ENCODE measurements around the gene IGFBP1.

IGFBP1 gene

DNA sequence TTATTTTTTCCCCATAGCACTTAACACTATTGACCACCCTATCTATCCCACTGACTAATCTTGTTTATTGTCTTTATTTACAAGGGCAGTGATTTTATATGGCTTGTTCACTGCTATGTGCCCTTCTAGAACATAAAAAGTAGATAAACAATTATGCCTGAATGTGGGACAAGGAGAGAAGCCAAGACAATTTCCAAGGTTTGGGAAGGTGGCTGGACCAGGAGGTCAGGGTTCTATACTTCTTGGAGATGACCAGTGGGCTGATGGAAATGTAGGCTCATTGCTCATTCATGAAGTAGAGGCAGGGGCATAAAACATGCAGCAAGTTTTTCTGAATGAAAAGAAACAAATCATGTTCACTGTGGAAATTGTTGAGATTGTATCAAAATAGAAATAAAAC lies 21.3 kb downstream of the IGFBP1 start:
- FAIRE-seq: no peak

DNA sequence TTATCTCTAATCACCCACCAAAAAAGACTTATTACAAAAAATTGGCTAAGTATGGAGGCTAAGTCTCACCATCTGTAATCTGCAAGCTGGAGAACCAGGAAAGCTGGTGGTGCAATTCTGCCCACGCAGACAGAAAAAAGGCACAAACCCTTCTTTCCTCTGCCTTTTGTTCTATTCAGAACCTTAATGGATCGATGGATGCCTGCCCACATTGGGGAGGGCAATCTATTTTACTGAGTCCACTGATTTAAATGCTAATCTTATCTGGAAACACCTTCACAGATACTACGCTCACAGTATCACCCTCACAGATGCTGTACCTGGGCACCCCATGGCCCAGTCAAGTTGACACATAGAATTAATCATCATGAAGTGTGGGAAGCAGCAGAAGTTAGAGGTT lies 22.6 kb downstream of the IGFBP1 start:
- no peak for FAIRE-seq

DNA sequence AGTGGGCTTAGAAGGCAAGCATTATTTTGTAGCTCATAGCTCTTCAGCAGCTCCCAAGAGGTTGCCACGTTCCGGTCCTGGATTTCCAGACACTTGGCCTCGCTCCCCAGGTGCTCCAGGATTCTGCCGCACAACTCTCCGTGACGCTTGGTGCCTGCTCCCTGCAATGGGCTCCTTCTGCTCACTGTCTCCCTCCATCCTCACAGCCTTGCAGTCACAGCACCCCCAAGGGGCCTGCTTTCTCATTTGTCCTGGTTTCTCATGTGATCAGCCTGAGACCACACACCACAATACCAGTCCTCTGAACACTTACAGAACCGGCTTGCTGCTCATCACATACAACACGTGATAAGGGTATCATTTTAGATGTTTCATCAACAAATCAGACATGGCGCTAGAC lies 23.0 kb downstream of the IGFBP1 start:
- no peak for FAIRE-seq

GRCh38 chr7:45912972-45913371 lies 24.7 kb downstream of the IGFBP1 start:
- no peak for FAIRE-seq

DNA sequence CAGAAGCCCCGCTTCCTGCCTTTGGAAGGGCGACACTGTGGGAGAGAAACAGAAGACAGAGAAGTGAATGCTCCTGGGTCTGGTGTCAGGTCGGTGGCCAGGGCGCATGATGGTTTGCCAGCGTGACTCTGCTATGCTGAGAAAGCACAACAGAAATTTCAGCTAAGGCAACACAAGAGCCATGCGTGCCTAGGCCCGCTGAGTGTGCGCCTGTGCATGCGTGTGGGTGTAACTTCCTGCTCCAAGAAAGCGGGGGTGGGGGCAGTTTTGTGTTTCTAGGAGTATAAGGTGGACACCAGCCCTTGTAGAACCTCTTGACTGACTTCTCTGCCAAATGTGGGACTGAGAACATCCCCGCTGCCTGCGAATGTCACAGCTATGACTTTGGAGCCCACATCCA lies 26.6 kb downstream of the IGFBP1 start:
- FAIRE-seq: no peak

DNA sequence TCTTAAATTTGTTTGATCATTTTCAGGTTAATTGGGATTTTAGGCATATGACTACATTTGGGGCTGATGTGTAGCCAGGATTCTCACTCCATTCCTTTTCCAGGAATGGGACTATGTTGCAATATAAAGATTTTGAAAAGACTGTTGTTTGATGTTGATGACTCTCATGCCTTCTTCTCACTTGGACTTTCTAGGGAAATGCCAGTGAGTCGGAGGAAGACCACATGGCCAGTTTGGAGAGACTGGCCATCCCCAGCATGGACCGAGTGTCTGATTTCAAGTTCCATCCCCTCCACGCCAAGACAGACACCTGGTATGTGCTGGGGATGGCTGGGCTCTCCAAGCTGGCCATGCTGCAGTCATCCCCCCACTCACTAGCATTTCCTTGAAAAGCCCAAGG lies 27.3 kb downstream of the IGFBP1 start:
- FAIRE-seq: no peak

GRCh38 chr7:45917064-45917463 lies 28.8 kb downstream of the IGFBP1 start:
- FAIRE-seq: no peak

GRCh38 chr7:45917658-45918057 lies 29.4 kb downstream of the IGFBP1 start:
- no peak for FAIRE-seq

DNA sequence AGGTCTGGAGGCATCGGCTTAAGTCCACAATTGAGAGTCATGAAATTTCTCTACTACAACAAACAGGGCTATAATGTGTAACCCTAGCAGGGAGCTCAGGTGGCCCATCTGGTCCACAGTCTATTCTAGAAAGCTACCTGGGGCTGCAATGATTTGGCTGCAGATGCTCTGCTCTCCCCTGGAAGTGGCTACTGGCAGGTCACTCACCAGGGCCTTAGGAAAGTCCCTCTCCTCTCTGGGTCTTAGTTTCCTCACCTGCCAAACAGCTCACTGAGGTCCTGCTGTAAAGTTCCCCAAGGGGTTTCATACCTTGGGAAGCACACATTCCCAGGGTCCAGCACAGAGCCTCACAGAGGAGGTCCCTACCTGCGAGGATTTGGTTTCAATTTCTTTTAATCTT lies 30.3 kb downstream of the IGFBP1 start:
- no peak for FAIRE-seq

- no peak for FAIRE-seq
These were observed 31.0 kb downstream of the IGFBP1 start for GRCh38 chr7:45919231-45919784.

DNA sequence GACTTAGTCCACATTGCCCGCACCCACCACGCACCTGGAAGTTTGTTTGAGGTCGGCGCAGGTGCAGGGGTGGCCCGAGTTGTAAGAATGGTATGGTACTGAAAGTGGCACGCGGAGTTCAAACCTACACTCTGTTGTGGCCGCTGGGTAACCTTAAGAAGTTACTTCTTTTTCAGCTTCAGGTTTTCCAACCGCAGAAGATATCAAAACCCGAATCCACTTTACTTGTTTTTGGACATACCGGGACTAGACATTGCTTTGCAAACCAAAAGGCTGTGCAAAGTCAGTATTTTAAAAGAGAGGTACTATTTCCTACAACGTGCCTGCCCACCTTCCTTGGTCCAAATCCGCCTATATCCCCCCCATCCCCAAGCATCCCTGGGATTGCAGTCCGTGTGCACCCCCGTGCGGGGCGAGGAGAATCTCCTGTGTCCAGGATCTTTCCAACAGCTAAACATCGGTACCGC lies 31.7 kb downstream of the IGFBP1 start:
- no peak for FAIRE-seq

- no peak for FAIRE-seq
These were observed 32.5 kb downstream of the IGFBP1 start, which contains the start of gene IGFBP3 for GRCh38 chr7:45920502-45921380. IGFBP3 (minus strand) TSS chr7:45921272; CDS start chr7:45921140, 132 bp downstream.

DNA sequence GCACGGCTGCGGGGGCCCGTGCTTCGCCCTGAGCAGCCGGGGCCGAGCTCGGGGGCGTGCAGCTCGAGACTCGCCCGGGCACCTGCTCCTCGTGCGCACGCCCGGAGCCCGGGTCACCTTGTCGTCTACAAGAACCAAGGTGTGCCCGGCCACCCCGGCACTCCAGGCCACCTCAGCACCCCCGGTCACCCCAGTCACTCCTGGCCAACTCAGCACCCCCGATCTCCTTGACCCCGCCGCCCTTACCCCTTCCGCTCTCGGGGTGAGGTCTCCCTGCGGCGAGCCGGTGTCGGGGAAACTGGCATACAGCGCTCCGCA lies 33.1 kb downstream of the IGFBP1 start:
- no peak for FAIRE-seq

- FAIRE-seq: no peak
These were observed 33.6 kb downstream of the IGFBP1 start for GRCh38 chr7:45921699-45922519.

DNA sequence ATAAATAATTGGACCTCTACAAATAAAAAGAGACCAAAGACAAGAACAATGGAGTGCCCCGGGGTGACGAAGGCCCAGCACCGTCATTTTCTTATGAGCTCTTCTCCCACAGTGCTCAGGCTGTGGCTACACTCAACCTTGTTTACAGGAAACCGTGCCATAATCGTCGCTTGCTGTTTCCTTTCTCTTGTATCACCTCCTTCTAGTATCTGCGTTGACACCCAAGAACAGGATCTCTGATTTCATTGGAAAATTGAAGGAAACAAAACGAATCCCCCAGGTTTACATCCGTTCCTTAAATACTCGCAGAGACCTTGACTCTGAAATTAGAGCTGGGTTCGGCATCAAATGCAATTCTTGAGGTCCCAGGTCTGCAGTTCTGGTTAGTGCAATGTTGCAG lies 34.5 kb downstream of the IGFBP1 start:
- FAIRE-seq: no peak

GRCh38 chr7:45923290-45923689 lies 35.0 kb downstream of the IGFBP1 start:
- FAIRE-seq: no peak

DNA sequence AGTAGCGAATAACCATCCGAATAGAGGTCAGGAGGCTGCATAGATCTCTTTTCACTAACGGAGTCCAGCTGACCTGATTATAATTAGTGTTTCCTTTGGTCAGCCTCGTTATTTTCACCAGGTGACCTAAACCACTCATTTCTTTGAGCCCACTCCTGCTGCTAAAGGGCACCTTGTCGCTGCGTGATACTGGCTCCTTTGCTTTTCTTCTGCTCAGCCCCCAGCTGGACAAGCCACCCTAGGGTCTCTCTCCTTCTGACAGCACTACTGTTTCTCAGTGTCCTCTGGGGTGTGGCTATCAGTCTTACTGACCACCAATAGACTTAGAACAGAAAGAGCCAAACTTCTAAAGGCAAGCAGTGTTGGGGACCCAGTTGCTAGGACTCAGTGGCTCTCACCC lies 35.5 kb downstream of the IGFBP1 start:
- FAIRE-seq: no peak

DNA sequence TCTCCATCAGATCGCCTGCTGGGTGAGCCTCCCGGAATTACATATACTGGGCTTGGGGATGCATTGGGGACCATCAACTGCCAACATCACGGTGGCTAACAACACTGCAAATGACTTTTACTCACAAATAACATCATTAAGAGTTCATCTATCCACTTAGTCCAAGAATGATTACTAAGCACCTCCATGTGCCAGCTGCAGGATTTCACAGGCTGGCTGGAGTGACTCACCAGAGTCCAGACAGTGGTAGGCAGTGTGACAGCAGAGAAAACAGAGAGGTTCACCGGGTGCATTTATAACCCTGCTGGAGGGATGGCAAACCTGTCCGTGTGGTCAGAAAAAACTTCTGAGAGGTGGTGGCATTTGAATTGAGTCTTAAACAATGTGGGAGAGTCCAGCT lies 36.0 kb downstream of the IGFBP1 start:
- FAIRE-seq: no peak

DNA sequence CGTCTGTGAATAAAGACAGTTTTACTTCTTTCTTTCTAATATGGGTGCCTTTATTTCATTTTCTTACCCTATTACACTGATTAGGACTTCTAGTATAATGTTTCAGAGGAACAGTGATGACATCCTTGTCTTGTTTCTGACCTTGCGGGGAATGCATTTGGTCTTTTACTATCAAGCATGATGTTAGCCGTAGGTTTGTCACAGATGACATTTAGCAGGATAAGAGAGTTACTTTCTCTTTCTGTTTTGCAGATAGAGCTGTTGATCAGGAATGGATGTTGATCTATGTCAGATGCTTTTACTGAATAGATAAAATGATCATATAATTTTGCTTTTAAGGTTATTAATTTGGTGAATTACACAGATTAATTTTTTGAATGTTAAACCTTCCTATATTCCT lies 39.4 kb downstream of the IGFBP1 start:
- FAIRE-seq: no peak

DNA sequence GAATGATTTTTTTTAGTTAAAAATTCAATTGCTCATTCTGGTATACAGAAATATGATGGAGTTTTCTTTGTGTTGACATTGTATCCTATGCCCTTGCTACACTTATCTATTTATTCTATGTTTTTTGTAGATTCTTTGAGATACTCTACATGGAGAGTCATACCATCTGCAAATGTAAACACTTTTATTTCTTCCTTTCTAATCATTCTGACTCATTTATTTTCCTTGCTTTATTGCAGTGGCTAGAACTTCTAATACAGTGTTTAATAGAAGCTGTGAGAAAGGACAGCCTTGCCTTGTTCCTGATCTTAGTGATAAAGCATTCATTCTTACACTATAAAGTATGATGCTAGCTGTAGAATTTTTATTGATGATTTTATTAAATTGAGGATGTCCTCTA lies 42.7 kb downstream of the IGFBP1 start:
- no peak for FAIRE-seq

GRCh38 chr7:45937301-45937700 lies 49.0 kb downstream of the IGFBP1 start:
- FAIRE-seq: no peak

- FAIRE-seq: no peak
These were observed 49.6 kb downstream of the IGFBP1 start for GRCh38 chr7:45937862-45938261.

DNA sequence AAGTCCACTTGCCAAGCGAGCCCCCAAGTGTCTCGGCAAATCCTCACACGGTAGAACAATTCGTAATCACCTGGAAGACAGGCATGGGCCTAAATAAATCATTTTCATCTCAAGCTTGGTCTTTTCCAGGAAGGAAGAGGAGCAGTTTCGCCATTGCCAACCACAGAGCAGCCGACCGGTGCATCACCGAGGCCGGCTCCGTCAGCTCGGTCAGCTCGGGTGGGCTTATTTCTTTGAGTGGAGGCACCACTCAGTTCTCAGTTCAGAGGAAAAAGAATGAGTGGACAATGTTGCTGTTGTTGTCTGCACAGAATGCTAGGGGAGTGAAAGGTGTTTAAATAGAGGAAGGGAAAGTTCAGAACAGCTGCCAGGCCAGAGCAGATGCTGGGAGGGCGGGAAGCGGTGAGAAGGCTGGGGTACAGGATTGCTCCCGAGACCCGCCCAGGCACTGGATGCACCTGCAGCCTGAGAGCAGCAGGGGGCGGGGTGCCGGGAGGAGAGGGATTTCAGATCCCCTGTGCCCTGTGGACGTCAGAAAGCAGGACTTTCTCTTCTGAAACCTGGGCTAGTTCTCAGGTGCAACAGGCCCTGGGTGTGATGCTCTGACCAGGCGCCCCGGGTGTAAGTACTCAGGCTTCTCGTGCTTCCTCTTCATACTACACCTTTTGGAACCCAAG lies 50.5 kb downstream of the IGFBP1 start:
- no peak for FAIRE-seq

All from colon (tissue), 2 donors.